T follicular helper cell (primary cell): ENCODE data around the gene CDK5RAP3.

Source experiments
- DNase-seq: peaks from one replicate; pipeline ENCODE4 v3.0.0-alpha.2; 2020; ENCODE audit warnings: low read depth

CDK5RAP3 gene

GRCh38 chr17:48024149-48025039 lies 53.5 kb downstream of the CDK5RAP3 start:
- no peak for DNase-seq

DNA sequence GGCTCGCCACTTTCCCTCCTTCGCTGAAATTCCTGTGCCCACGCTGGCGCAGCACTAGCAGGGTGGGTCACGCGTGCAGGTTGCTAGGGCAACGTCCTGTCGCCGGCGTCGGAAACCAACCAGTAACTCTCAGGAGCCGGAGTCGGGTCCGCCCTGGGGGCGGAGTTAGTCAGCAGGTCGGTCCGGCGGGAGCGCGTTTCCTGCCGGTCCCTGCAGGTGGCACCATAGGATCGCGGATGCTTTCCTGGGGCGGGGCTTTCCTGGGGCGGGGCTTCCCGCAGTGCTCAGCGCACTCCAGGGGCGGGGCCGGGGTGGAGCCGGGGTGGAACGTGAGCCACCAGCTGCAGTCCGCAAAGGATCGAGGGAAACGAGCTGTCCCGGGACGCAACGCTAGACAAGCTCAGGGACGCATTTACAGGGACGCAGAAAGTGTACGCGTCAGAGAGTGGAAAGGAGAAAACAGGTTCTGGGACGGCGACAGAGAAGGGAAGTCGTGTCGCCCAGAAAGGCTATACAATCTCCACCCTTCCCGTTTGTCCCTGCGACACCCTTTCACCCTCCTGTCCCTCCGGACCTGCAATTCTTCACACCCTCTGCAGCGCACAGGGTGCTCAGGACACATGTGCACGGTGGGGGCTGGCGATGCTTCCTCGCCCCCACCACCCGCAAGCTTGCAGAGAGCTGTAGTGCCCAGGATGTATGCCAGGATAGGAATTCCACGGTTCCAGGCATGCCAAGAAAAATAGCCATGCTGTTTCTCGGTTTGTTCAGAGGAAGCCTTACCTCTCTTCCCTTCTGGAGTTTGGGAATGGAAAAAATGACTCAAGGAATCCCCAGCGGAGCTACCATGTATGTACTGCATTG lies 54.4 kb downstream of the CDK5RAP3 start:
- peak; percentile 96 for DNase-seq

- DNase-seq = no peak
Observed at GRCh38 chr17:48025904-48026501, 55.1 kb downstream of the CDK5RAP3 start.

DNA sequence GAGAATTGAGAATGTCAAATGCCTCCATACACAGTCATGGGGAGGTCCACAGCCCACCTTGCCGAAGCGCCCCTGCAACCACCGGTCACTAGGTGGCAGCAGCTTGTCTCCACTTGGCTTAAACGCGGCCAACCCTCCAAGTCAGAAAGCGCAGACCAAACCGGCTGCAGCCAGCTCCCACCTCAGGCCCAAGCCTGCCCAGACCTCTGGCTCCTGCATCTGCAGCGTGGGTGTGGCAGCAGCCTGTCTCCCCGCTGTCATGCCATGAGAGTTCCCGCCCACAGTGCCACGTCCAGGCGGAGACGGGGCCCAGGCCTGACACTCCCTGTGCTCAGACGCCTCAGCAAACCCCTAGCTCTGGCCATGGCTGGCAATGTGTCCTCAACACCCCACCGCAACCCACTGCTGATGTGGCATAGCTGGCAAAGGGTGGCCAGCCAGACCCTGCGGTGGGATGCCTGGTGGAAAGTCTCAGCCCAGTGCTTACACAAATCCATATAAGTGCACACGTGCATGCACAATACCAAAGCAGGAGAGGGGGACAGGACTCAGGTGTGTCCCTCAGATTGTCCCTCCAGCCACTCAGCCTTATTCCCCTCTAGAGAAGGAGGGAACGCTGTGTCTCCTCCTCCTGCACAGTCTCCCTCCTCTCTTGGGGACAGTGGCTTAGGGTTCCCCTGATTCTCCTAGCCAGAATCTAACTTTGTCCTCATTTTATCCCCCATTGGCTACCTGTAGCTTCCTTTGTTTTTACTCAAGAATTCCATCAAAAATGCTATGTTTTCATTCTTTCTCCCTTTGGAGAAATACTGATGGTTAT lies 55.8 kb downstream of the CDK5RAP3 start:
- peak; percentile 56 for DNase-seq

DNA sequence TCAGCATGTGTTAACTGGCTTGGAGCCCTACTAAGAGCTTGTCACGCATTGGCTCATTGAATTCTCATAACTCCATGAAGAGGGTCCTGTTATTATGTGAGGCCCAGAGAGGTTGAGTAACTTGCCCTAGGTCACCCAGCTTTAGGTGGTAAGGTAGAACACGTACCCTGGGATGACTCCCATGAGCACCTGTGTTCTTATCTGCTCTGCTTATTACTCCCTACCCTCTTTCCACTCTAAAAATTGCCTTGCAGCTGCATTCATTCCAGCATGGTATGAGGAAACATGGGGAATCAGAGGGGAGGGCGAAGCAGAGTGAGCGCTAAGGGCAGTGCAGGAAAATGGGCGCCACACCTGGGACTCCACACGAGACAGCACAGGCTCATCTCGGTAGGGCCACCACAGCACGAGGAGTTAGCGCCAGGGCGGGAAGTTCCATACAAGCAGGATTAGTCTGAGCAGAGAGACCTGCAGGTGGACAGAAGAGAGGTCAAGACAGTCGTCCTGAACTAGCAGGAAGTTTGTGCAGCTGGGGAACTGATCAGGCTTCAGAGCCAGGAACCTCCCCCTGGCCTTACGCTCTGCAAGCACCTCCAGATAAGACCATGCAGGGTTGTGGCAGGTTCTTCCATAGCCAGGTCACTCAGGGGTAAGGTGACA lies 56.5 kb downstream of the CDK5RAP3 start:
- DNase-seq = no peak

DNA sequence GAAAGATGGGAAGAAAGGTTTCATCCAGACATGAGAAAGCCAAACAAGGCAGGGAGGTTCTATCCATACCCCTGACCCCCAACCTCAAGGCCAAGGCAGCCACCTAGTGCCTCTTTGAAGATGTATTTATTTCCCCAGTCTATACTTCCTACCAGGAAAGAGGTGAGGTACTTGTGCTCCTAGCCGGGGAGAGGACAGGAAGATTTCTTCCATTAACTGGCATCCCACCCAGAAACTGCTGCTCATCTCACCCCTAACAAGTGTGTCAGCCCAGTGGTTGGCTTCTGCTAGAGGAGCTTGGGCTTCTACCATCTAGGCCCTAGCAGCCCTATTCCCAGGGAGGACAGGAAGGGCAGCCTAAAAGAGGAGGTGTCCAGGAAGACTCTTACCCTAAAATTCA lies 57.8 kb downstream of the CDK5RAP3 start:
- DNase-seq = no peak

- DNase-seq = no peak
Observed at GRCh38 chr17:48030531-48030930, 59.6 kb downstream of the CDK5RAP3 start.
